HG03378 (cell line): ENCODE measurements around the gene MRM1.
"Not testable (repeated sequence)": the region's sequence is repeated elsewhere in the genome, so short reads cannot be mapped to it uniquely, and the experiment has no call there.

Experiments
- ATAC-seq: cut with Tn5 transposase; IDR thresholded peaks from one replicate; pipeline ENCODE4 v1.9.1; 2021; ENCODE audit warnings: mild to moderate bottlenecking, moderate library complexity; ENCODE audit not compliant: unreplicated experiment

Gene MRM1

DNA sequence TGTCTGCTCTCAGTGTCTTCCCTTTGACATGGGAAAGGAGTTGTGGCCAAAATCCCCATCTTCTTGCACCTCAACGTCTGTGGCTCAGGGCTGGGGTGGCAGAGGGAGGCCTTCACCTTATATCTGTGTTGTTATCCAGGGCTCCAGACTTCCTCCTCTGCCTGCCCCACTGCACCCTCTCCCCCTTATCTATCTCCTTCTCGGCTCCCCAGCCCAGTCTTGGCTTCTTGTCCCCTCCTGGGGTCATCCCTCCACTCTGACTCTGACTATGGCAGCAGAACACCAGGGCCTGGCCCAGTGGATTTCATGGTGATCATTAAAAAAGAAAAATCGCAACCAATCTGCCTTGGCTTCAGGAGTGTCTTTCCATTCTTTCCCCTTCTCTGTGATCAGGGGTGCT is 918 bp upstream of the MRM1 start:
- ATAC-seq, result no peak

DNA sequence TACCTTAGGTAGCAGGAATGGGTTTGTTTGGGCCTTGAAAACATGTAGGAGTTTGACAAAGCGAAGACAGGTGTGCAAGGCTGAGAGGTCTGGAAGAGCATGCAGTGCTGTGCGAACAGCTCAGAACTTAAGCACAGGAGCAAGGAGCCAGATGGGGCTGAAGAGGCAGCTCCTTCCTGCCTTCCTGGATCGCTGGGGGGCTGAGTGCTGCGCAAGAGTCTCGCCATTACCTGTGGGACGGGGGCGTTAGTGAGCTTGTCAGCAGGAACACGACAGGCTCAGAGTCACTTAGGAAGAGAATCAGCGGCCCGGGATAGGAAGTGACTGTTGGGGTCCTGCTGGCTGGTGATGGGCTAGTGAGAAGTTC is 464 bp upstream of the MRM1 start:
- ATAC-seq, result no peak

- no peak for ATAC-seq
These were observed 806 bp downstream of the MRM1 start for GRCh38 chr17:36602030-36602748.

GRCh38 chr17:36602924-36603384 is 1.6 kb downstream of the MRM1 start:
- no peak for ATAC-seq

DNA sequence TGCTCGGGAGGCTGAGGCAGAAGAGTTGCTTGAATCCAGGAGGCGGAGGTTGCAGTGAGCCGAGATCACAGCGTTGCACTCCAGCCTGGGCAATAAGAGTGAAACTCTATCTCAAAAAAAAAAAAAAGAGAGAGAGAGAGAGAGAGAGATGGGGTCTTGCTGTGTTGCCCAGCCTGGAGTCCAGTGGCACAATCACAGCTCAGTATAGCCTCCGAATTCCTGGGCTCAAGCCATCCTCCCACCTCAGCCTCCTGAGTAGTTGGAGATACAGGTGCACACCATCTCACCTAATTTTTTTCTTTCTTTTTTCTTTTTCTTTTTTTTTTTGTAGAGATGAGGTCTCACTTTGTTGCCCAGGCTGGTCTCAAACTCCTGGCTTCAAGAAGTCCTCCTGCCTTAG is 3.6 kb downstream of the MRM1 start:
- ATAC-seq, result not testable (repeated sequence)

- no peak for ATAC-seq
These were observed 6.9 kb downstream of the MRM1 start for GRCh38 chr17:36608280-36608679.

DNA sequence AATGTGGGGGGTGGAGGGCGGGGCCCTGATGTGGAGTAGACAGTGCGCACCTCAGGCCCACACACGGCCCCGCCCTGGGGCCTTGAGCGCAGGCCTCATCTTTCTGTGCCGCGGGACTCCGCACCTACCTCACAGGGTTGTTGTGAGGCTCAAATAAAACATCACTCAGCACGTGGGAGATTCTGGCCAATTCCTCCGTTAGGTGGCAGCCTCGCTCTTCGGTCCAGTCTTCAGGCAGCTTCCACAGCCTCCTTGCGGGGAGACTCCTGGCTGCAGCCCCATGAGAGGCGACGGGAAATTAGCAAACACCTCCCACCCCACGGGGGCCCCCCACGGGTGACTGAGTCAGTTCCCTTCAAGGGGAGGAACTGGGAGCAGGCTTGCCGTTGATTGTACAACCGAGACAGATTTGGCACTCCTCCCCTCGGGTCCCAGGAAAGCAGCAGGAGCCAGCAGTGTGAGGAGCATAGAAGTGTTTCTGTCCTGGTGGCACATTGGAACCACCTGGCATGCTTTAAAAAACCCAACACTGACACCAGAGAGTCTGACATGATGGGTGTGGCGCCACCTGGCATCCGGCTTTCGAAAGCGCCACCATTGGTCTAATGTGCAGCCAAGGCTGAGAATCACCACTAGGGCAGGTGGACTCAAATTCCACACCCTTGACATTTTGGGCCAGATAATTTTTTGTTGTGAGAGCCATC is 7.6 kb downstream of the MRM1 start:
- ATAC-seq, result no peak

DNA sequence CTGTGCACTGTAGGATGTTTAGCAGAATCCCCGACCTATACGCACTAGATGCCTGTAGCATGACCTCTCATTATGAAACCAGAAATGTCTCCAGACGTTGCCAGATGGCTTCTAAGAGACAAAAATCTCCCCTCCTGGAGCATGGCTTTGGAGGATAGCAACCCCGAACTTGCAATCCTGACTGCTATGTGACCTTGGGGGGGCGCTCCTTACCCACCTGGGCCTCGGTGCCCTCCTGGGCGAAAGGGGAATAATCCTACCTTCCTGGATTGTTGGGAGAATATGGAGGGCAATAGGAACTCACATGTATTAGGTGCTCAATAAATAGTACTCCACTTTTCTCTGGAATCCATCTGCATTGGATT is 8.1 kb downstream of the MRM1 start:
- no peak for ATAC-seq

DNA sequence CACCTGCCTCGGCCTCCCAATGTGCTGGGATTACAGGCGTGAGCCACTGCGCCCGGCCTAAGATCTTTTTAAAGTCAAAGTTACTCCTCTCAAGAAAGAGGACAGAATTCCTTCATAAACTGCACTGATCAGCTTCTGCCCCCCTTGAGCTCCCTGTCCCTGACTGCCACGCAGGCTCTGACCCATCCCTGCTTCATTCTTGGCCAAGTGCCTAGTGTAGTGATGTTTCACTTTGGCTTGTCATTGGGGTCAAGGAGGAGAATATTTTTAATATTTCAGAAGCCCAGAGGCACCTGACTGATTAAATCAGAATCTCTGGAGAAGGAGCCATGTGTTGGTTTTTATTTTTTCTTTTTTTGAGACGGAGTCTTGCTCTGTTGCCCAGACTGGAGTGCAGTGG is 9.1 kb downstream of the MRM1 start:
- ATAC-seq, result no peak

- no peak for ATAC-seq
These were observed 10.1 kb downstream of the MRM1 start for GRCh38 chr17:36611345-36612072.

GRCh38 chr17:36612323-36612722 is 10.9 kb downstream of the MRM1 start:
- ATAC-seq, result no peak

- no peak for ATAC-seq
These were observed 11.8 kb downstream of the MRM1 start for GRCh38 chr17:36613155-36613554.

DNA sequence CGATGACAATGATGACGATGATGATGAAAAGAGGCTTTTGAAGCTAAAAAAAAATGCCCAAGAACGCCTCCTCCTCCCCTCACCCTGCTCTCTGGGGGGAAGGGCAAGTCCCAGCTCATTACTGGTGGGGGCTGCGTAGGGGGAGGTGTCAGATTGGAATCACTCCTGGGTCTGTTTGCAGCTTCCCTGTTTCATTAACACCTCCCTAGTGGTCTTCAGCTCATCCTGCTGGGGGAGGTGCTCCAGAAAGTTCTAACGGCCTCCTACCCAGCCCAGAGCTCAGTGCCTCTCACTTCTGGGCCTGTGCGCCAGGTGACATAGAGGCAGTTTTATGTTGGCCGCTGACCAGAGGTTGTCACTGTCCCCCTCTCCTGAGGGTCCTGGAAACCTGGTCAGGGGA is 12.7 kb downstream of the MRM1 start:
- no peak for ATAC-seq

GRCh38 chr17:36614933-36615332 is 13.6 kb downstream of the MRM1 start:
- no peak for ATAC-seq

DNA sequence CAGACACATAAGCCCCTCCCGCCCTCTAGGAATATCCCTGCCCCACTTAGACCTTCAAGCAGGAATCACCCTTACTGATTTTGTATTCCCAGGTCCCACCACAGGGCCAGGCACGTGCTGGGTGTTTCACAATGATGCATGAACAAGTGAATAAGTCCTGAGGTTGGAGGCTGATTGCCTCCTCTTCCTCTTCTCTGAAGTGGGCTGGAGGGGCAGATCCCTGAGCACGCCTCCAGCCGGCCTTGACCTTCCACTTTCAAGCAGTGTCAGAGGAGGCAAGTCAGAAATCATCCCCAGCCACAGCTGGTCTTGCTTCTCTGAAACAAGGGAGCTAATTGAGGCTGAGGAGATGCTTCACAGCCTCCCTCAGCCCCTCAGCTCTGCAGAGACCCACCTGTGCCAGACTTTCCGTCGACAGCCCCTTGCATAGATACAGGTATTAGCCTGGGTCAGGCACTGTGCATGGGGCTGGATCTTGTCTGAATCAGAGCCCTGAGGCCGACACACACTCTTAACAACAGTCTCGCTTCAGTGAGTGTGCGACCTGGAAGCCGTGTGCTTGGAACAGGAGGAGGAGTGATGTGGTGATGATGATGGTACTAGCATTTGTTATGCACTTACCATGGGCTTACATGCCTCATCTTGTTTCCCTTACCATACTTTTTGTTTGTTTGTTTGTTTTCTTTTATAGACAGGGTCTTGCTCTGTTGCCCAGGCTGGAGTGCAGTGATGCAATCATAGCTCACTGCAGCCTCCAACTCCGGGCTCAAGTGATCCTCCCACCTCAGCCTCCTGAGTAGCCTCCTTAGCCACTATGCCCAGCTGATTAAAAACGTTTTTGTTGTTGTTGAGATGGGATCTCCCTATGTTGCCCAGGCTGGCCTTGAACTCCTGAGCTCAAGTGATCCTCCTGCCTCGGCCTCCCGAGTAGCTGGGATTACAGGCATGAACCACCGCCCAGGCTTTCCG is 15.0 kb downstream of the MRM1 start:
- no peak for ATAC-seq

DNA sequence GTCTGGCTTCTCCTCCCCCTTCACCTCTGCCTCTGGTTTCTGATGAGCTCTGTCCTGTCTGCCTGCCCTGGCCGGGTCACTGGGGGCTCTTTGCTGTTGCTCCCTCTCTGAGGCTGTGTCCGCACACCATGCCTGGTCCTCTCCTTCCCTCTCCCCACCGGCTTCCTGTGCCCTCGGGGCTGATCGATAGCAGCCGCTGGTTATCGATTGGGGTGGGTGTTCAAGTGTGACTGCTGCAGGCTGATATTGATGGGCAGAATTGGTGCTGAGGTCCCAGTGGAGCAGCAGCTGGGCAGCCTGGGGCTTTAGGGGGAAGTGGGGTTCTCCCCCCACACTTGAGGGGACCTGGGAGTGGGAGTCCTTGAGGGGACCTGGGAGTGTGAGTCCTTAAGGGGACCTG is 16.4 kb downstream of the MRM1 start:
- no peak for ATAC-seq

- no peak for ATAC-seq
These were observed 21.9 kb downstream of the MRM1 start for GRCh38 chr17:36623281-36623680.

- ATAC-seq, result no peak
These were observed 23.8 kb downstream of the MRM1 start for GRCh38 chr17:36625188-36625587.

DNA sequence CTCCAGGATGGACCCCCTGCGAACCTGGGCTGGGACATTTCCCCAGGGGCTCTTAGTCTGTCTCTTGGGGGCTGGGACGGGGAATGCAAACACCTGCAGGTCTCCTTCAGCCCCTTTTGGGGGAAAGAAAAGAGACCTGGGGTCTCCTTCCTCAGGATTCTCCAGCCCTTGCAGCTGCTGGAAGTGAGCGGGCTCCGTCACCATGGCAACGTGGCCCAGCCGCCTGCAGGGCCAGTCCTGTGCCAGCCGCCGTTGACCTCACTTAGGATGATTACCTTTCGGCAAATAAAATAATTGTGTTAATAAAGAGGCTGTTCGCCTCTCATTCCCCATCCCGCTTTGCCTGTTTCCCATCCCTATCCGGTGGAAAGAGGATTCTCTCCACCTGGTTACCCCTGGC is 25.7 kb downstream of the MRM1 start:
- no peak for ATAC-seq

DNA sequence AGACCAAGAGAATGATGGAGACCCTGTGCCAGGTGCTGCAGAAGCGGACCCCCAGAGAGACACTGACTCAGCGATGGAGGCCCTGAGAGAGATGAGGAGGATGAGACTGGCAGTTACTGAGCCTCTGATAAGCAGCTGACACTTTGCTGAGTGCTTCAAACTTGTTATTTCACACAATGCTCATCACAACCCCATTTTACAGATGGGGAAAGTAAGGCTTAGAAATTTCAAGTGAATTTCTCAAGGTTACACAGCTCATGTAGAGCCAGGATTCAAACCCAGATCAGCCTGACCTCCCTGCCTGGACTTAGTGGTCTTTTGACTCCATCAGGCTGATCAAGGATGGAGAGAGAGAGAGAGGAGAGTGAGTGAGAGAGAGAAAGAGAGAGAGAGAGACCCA is 27.2 kb downstream of the MRM1 start:
- no peak for ATAC-seq
